GM19455 (cell line): ENCODE results near the gene APBA1.

ENCODE experiments used
- ATAC-seq: cut with Tn5 transposase; IDR thresholded peaks from one replicate; pipeline ENCODE4 v1.9.1; 2021; ENCODE audit not compliant: unreplicated experiment

The APBA1 gene

GRCh38 chr9:69658987-69659675 lies 13.0 kb downstream of the APBA1 start:
- no peak for ATAC-seq

- ATAC-seq: no peak
These were observed 14.9 kb downstream of the APBA1 start for GRCh38 chr9:69657269-69657668.

GRCh38 chr9:69655065-69655464 lies 17.1 kb downstream of the APBA1 start:
- no peak for ATAC-seq

- no peak for ATAC-seq
These were observed 18.9 kb downstream of the APBA1 start for GRCh38 chr9:69653261-69653660.

- no peak for ATAC-seq
These were observed 22.5 kb downstream of the APBA1 start for GRCh38 chr9:69649566-69650250.

- no peak for ATAC-seq
These were observed 24.4 kb downstream of the APBA1 start for GRCh38 chr9:69647804-69648203.

GRCh38 chr9:69646810-69647209 lies 25.4 kb downstream of the APBA1 start:
- ATAC-seq: no peak

GRCh38 chr9:69645488-69645887 lies 26.7 kb downstream of the APBA1 start:
- no peak for ATAC-seq

- no peak for ATAC-seq
These were observed 29.1 kb downstream of the APBA1 start for GRCh38 chr9:69643098-69643497.

- ATAC-seq: no peak
These were observed 34.4 kb downstream of the APBA1 start for GRCh38 chr9:69637817-69638200.

- ATAC-seq: no peak
These were observed 34.9 kb downstream of the APBA1 start for GRCh38 chr9:69637193-69637816.

- ATAC-seq: no peak
These were observed 38.5 kb downstream of the APBA1 start for GRCh38 chr9:69633716-69634115.

- ATAC-seq: no peak
These were observed 39.4 kb downstream of the APBA1 start for GRCh38 chr9:69632768-69633167.

- no peak for ATAC-seq
These were observed 44.9 kb downstream of the APBA1 start for GRCh38 chr9:69627281-69627680.

GRCh38 chr9:69623276-69623675 lies 48.9 kb downstream of the APBA1 start:
- ATAC-seq: no peak

- ATAC-seq: no peak
These were observed 49.5 kb downstream of the APBA1 start for GRCh38 chr9:69622676-69623075.

- no peak for ATAC-seq
These were observed 50.3 kb downstream of the APBA1 start for GRCh38 chr9:69621730-69622460.

- no peak for ATAC-seq
These were observed 51.4 kb downstream of the APBA1 start for GRCh38 chr9:69620731-69621130.

- no peak for ATAC-seq
These were observed 52.9 kb downstream of the APBA1 start for GRCh38 chr9:69619233-69619632.

- no peak for ATAC-seq
These were observed 55.2 kb downstream of the APBA1 start for GRCh38 chr9:69617006-69617405.

GRCh38 chr9:69615880-69616279 lies 56.3 kb downstream of the APBA1 start:
- ATAC-seq: no peak

GRCh38 chr9:69611221-69611620 lies 61.0 kb downstream of the APBA1 start:
- ATAC-seq: no peak
